Ishikawa (cell line): ENCODE data around the gene ARHGEF4.

ENCODE experiments used
- CEBPB ChIP-seq: IDR thresholded peaks from 2 replicates; pipeline ENCODE4 v1.6.1; 2012
- CREB1 ChIP-seq: IDR thresholded peaks from 2 replicates; pipeline ENCODE4 v1.6.1; 2012; ENCODE audit warnings: low read depth
- EGR1 ChIP-seq: IDR thresholded peaks from 2 replicates; pipeline ENCODE4 v1.6.1; 2012
- EP300 ChIP-seq: IDR thresholded peaks from 2 replicates; pipeline ENCODE4 v1.6.1; 2012; ENCODE audit warnings: borderline replicate concordance
- FOXM1 ChIP-seq: IDR thresholded peaks from 2 replicates; pipeline ENCODE4 v1.6.1; 2012; ENCODE audit warnings: low read depth, borderline replicate concordance
- MAX ChIP-seq: IDR thresholded peaks from 2 replicates; pipeline ENCODE4 v1.6.1; 2012
- RAD21 ChIP-seq: IDR thresholded peaks from 2 replicates; pipeline ENCODE4 v1.6.1; 2012; ENCODE audit warnings: low read depth
- REST ChIP-seq: IDR thresholded peaks from 2 replicates; pipeline ENCODE4 v1.6.1; 2012; ENCODE audit warnings: low read depth, mild to moderate bottlenecking
- TAF1 ChIP-seq: IDR thresholded peaks from 2 replicates; pipeline ENCODE4 v1.6.1; 2012; ENCODE audit warnings: low read depth, mild to moderate bottlenecking
- TCF12 ChIP-seq: IDR thresholded peaks from 2 replicates; pipeline ENCODE4 v1.6.1; 2012; ENCODE audit warnings: low read depth
- TEAD4 ChIP-seq: IDR thresholded peaks from 2 replicates; pipeline ENCODE4 v1.6.1; 2012
- USF1 ChIP-seq: IDR thresholded peaks from 2 replicates; pipeline ENCODE4 v1.6.1; 2012
- YY1 ChIP-seq: IDR thresholded peaks from 2 replicates; pipeline ENCODE4 v1.6.1; 2012; ENCODE audit warnings: low read depth

GRCh38 chr2:130901061-130901460 lies 64.3 kb downstream of the ARHGEF4 start:
- TF ChIP-seq RAD21 (no peak), CREB1 (no peak), REST (no peak), EP300 (no peak), CEBPB (no peak), MAX (no peak), FOXM1 (no peak), TCF12 (no peak), TAF1 (no peak), EGR1 (no peak), YY1 (no peak), TEAD4 (no peak), USF1 (no peak)
